ENCODE measurements around the gene HMGXB3.
"Not testable (repeated sequence)": the region's sequence is repeated elsewhere in the genome, so short reads cannot be mapped to it uniquely, and the experiment has no call there.

The HMGXB3 gene

DNA sequence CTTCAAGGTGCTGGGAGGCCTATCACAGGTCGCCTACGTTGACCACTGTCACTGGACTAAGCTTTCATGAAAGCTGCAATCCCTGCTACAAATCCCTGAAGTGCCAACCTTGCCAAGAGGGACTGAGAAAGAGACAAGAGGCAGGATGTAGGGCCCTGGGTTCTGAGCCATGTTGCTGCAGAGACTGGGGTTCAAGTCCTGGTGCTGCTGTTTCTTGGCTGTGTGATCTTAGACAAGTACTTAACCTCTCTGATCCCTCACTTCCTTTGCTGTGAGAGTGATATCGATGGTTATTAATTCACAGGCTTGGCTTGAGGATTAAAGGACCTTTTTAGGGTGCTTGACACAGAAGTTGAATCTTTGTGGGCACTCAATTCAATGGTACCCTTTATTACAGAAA lies 70.3 kb downstream of the HMGXB3 start:
- no peak for DNase-seq

DNA sequence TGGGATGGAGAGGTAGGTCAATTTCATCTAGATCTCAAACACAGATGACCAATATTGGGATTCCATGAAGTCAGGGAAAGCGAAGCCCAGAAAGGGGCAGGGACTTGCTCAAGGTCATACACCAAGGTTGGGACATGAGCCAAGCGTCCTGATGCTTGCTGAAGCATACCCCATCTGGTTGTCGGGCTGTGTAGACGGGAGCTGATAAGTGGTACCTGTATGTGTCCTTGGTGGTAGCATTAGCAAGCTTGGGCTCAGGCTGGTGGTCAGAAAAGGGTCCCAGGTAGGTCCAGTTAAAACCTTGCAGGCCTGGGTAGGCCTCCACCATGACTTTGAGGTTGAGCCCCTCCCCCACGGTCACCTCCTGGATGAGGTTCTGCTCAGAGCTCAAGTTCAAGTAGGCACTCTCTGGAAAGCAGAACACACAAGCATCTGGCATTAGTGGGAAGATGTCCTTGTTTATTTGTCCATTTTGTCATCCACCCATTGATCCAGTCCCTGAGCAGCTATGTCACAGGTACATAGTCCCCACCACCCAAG lies 72.6 kb downstream of the HMGXB3 start:
- DNase-seq, result no peak

DNA sequence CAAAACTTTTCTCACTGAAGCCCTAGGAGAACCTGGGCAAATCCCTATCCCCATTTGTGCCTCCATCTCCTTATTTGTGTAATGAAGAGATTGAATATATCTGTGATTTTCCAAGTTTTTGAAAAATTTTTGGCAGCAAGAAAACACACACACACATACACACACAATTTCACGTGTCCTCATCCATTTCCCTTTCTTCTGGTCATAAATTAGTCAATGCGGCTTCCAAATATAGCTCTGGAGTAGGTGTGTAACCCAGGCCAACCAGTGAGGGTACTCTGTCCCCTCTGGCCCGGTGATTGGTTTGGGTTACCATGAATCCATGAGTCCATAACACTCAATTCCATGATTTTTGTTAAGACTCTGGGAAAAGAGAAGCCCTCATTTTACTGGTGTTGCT lies 73.1 kb downstream of the HMGXB3 start:
- DNase-seq, result no peak

GRCh38 chr5:150075233-150075632 lies 74.7 kb downstream of the HMGXB3 start:
- DNase-seq, result no peak

DNA sequence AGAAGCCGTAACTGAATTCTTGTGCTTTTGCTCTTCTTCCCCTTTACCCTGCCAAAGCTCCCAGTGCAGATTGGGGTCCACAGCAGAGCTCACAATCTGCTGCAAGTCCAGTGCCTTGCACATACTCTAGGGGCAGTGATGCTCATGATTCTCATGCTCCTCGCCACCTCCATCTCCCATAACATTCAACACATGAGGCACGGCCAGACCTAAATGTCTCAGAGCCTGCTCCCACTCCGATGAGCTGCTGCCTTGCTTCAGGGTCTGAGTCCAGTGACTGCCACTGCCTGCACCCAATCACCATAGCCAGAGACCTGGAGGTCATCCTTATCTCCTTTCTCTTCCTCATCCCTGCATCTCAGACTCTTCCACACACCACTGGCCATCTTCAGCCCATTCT lies 75.3 kb downstream of the HMGXB3 start:
- DNase-seq, result no peak

DNA sequence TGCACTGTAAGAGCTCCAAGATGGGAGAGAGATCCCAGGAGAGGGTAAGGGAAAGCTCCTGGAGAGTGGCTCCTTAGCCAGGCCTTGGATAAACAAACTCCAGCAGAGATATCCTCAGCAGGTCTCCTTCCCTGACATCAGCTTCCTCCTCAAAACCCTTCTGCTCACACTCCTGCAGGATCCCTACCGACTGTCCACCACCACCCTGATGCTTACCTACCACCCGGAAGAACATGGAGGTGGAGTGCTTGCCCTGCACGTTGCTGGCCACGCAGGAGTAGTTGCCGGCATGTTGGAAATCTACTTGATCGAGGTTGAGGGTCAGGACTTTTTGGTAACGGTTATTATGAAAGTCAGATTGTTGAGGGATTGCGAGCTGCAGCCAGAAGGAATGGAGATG lies 76.5 kb downstream of the HMGXB3 start:
- no peak for DNase-seq

DNA sequence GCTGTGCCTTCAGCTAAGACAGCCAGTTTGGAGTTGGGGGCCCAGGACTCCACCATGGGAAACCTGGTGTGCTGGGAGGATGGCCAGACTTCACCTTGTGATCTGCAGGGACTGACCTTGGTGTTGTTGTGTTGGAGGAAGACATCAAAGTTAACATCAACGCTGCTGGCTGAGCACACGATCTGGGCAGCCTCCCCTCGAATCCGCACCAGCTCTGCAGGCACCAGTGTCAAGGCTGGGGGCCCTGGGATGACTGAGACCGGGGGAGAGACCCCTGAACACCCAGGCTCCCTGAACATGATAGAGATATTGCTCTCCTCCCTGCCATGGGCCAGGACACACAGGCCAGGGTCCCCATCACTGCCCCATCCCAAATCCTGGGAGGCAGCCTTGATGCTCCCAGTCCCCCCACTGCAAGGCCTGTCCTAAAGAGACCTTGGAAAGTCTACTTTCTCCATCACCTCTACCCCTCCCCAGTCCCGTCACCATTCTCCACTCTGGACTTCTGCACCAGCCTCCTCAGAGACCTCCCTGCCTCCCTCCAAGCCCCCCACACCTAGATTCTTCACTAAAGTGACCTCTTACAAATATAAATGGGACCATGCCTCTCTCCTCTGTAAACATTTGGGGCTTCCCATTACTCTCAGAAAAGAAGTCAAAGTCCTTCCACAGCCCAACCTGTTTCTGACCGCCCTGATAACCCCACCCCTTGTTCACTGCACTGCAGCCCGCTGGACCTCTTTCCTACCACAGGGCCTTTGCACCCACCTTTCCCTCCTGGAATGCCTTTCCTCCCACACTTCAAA lies 77.7 kb downstream of the HMGXB3 start:
- no peak for DNase-seq

DNA sequence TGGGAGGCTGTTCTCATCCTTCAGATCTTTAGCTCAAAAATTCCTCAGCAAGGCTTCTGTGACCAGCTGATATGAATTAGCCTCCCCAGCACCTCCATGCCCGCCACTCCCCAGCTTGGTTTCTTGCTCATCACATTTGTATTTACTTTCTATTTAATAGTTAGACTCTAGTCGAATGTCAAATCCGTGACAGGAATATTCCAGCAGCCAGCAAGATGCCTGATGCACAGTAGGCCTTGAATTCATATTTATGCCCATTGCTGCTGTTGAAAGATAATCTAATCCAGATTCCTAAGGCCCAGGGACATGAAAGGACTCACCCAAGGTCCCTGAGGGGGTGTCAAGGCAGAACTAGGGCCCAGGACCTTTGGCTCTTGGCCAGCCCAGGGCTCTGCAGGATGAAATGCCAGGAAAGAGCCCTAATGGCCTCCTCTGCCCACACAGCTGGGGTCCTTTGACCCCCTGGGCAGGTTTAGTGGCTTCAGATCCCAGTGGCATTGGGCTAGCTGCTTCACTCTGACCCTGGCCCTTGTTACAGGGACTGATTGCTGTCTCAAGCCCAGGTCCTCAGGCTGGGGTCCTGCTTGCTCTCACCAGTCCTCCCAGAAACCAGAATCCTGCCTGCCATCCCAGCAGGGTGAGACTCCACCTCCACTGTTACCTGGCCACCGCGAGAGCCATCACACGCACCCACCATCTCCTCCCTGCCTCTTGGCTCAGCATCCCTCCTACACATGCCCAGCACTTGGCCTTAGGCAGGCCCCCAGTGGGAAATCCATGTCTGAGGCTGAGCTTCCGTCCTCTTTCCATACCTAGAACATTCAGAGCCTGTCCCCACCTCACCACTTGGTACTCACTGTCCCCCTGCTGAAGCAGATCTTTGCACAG lies 78.5 kb downstream of the HMGXB3 start:
- no peak for DNase-seq

GRCh38 chr5:150079909-150080461 lies 79.4 kb downstream of the HMGXB3 start:
- DNase-seq, result no peak

DNA sequence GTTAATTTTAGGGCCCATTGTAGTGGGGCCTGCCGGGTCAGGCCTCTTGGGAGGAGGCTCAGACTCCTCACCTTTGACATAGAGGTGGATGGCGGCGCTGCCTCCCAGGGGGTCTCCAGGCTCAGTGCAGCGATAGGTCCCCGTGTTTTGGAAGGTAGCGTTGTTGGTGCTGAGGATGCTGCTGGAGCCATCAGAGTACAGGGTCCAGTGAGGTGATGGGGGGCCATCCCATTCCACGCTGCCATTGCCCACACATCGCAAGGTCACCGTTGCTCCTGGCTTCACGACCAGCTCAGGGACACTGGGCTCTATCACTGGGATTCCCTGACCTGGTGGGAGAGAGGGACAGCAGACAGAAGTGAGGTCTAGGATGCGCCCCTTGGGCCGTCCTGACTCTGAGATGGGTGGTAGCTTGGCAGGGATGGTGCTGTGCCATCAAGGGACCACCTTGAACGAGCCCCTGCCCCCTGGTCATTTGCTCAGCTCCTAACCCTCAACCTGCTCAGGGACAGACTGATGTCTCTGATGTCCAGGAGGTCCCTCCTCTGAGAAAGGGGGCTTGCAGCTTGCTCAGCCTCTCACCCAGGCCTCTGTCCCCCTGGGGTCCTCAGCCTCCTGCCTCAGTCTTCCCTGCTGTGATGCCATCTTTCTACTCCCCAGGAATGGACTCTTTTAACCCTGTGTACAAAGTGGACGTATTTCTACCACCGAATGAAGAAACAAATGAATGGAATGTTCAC lies 80.3 kb downstream of the HMGXB3 start:
- no peak for DNase-seq

GRCh38 chr5:150081541-150082283 lies 81.2 kb downstream of the HMGXB3 start:
- DNase-seq, result no peak

- no peak for DNase-seq
Observed at GRCh38 chr5:150082374-150082773, 81.8 kb downstream of the HMGXB3 start.

GRCh38 chr5:150082889-150083288 lies 82.3 kb downstream of the HMGXB3 start:
- DNase-seq, result no peak

- DNase-seq, result not testable (repeated sequence)
Observed at GRCh38 chr5:150084754-150085153, 84.2 kb downstream of the HMGXB3 start.

DNA sequence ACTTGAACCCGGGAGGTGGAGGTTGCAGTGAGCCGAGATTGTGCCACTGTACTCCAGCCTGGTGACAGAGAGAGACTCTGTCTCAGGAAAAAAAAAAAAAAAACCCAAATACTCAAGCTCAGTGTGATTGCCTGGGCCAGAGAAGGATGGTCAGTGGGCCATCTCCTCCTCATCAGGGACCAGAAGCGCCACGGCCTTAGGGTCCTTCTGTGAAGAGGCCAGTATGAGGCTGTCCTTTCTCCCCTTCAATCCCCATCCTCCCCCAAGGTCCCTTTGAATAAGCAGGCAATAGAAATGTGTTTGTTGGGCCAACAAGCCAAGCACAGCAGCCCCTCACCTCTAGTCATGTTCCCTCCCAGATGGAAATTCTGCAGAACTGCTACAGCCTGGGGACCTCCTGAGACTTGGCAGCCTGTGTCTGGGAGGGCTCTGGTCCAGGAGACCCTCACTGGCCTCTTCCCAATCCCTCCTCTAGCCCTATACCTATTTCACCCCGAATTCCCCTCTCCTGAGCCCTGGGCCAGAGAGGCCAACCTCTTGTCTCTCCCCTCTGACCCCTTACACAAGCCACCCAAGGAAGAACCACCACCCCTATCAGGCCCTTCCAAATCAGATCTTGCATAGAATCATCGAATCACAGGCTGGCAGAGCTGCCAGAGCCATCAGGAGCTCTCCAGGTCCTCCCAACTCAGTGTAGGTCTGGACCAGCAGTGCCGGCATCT lies 84.8 kb downstream of the HMGXB3 start:
- no peak for DNase-seq

GRCh38 chr5:150085950-150086715 lies 85.6 kb downstream of the HMGXB3 start, which contains the start of gene CSF1R:
Gene CSF1R (minus strand): TSS chr5:150086554. CDS start chr5:150086427, 127 bp downstream.
- DNase-seq, result no peak

DNA sequence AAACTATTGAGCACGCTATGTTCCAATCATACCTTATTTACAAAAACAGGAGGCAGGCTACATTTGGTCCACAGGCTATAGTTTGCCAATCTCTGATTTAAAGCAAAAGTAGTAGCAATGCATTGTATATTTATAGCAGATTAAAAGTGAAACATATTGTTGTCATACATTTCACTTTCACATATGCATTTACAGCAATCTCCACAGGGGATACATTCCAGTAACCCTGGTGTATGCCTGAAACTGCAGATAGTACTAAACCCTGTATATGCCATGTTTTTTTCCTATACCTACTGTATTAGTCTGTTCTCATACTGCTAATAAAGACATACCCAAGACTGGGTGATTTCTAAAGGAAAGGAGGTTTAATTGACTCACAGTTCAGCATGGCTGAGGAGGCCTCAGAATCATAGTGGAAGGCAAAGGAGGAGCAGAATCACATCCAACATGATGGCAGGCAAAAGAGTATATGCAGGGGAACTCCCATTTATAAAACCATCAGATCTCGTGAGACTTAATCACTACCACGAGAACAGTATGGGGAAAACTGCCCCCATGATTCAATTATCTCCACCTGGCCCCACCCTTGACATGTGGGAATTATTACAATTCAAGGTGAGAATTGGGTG lies 91.7 kb downstream of the HMGXB3 start:
- DNase-seq, result no peak

- no peak for DNase-seq
Observed at GRCh38 chr5:150097152-150097551, 96.6 kb downstream of the HMGXB3 start.

- DNase-seq, result no peak
Observed at GRCh38 chr5:150101023-150101422, 100.5 kb downstream of the HMGXB3 start.

All from DMS153 (cell line).